IMR-90 (cell line): ENCODE data around the gene KMT2C. TPM values are rescaled to one million over a fixed set of nuclear protein-coding genes. Genes with fewer than 3 reads are reported as not detected.

Source experiments
- ATAC-seq: fragments of 200-7000 bp; cut with Tn5 transposase; 2 replicates; pipeline ENCODE4 v1.9.1; 2020; ENCODE audit warnings: low read depth, mild to moderate bottlenecking, moderate library complexity
- BruUV-seq: library from RNA; stranded (reverse); fragments of 400-500 nt; replicated peaks from 2 replicates; lab custom pipeline; 2021; lab: Mats Ljungman, UMichigan
- CTCF ChIA-PET: fragments of 300-600 bp; formaldehyde crosslinking; extraction: SDS; loops from one replicate; lab custom pipeline; 2021; ENCODE audit warnings: antibody characterized with exemption; lab: Yijun Ruan, JAX
- POLR2A ChIA-PET: fragments of 300-600 bp; sonication (Branson Sonifier 250); formaldehyde crosslinking; loops from one replicate; lab custom pipeline; 2022; ENCODE audit warnings: antibody characterized with exemption; ENCODE audit not compliant: unreplicated experiment; lab: Charles Lee
- DNase-seq: peaks from one replicate; pipeline ENCODE4 v3.0.0; 2013
- H2AFZ ChIP-seq: replicated peaks from 2 replicates; pipeline ENCODE3; 2013; ENCODE audit warnings: low read length, mild to moderate bottlenecking; ENCODE audit not compliant: poor library complexity
- H2AK5ac ChIP-seq: 2 replicates; pipeline ENCODE4 v1.6.1; 2013; ENCODE audit warnings: low read depth, low read length, inconsistent platforms
- H2AK9ac ChIP-seq: replicated peaks from 2 replicates; pipeline ENCODE3; 2013; ENCODE audit warnings: mild to moderate bottlenecking, low read depth, low read length, moderate library complexity; ENCODE audit not compliant: poor library complexity
- H2BK120ac ChIP-seq: 2 replicates; pipeline ENCODE4 v1.6.1; 2013; ENCODE audit warnings: low read depth, low read length, inconsistent platforms
- H2BK15ac ChIP-seq: 3 replicates; pipeline ENCODE4 v1.6.1; 2013; ENCODE audit warnings: low read depth, low read length, inconsistent platforms
- H2BK20ac ChIP-seq: 2 replicates; pipeline ENCODE4 v1.6.1; 2013; ENCODE audit warnings: low read depth, mild to moderate bottlenecking, inconsistent platforms, low read length, moderate library complexity
- H2BK5ac ChIP-seq: 2 replicates; pipeline ENCODE4 v1.6.1; 2013; ENCODE audit warnings: mild to moderate bottlenecking, low read depth, low read length, inconsistent platforms; ENCODE audit not compliant: poor library complexity, severe bottlenecking
- H3K14ac ChIP-seq: replicated peaks from 2 replicates; pipeline ENCODE4 v1.6.1; 2013; ENCODE audit warnings: low read depth, low read length, inconsistent platforms
- H3K18ac ChIP-seq: 2 replicates; pipeline ENCODE4 v1.6.1; 2013; ENCODE audit warnings: low read depth, low read length, control low read depth
- H3K23ac ChIP-seq: 2 replicates; pipeline ENCODE4 v1.6.1; 2013; ENCODE audit warnings: low read depth, low read length, inconsistent platforms
- H3K27ac ChIP-seq: 2 replicates; pipeline ENCODE4 v1.5.1; 2013; ENCODE audit warnings: mild to moderate bottlenecking, control low read depth, low read length; ENCODE audit not compliant: insufficient read depth
- H3K27me3 ChIP-seq: 2 replicates; pipeline ENCODE4 v1.6.1; 2013; ENCODE audit warnings: low read length; ENCODE audit not compliant: control insufficient read depth, insufficient read depth
- H3K36me3 ChIP-seq: 2 replicates; pipeline ENCODE4 v1.6.1; 2013; ENCODE audit warnings: low read length, mixed read lengths; ENCODE audit not compliant: control insufficient read depth, insufficient read depth
- H3K4ac ChIP-seq: 2 replicates; pipeline ENCODE4 v1.6.1; 2013; ENCODE audit warnings: low read depth, low read length, inconsistent platforms
- H3K4me1 ChIP-seq: 2 replicates; pipeline ENCODE4 v1.6.1; 2013; ENCODE audit warnings: low read length, mixed read lengths; ENCODE audit not compliant: control insufficient read depth, insufficient read depth
- H3K4me2 ChIP-seq: 2 replicates; pipeline ENCODE4 v1.6.1; 2013; ENCODE audit warnings: low read depth, mild to moderate bottlenecking, control low read depth, low read length, moderate library complexity
- H3K4me3 ChIP-seq: 2 replicates; pipeline ENCODE4 v1.5.1; 2013; ENCODE audit warnings: low read depth, mild to moderate bottlenecking, control low read depth, low read length, moderate library complexity; ENCODE audit not compliant: insufficient read depth
- H3K56ac ChIP-seq: 2 replicates; pipeline ENCODE4 v1.6.1; 2013; ENCODE audit warnings: low read length, inconsistent platforms; ENCODE audit not compliant: insufficient read depth; ENCODE audit errors: extremely low read depth
- H3K79me1 ChIP-seq, 2 experiments: 2 replicates each; pipeline ENCODE4 v1.6.1; 2013; ENCODE audit warnings: low read length in 2 of 2, inconsistent platforms in 1 of 2, low read depth in 1 of 2
- H3K9ac ChIP-seq: 2 replicates; pipeline ENCODE4 v1.6.1; 2013; ENCODE audit warnings: low read depth, low read length, control low read depth
- H3K9me1 ChIP-seq: 2 replicates; pipeline ENCODE4 v1.6.1; 2013; ENCODE audit warnings: low read length, inconsistent platforms; ENCODE audit not compliant: insufficient read depth
- H3K9me3 ChIP-seq: 2 replicates; pipeline ENCODE4 v1.6.1; 2013; ENCODE audit warnings: low read length; ENCODE audit not compliant: control insufficient read depth, insufficient read depth
- H4K20me1 ChIP-seq: 2 replicates; pipeline ENCODE4 v1.6.1; 2013; ENCODE audit warnings: low read length, inconsistent platforms; ENCODE audit not compliant: insufficient read depth
- H4K5ac ChIP-seq: 2 replicates; pipeline ENCODE4 v1.6.1; 2013; ENCODE audit warnings: mild to moderate bottlenecking, low read depth, low read length, control low read depth
- H4K8ac ChIP-seq, 2 experiments: 2 replicates each; pipeline ENCODE4 v1.6.1; 2013; ENCODE audit warnings: low read depth in 2 of 2, low read length in 2 of 2, control low read depth in 1 of 2, inconsistent platforms in 1 of 2
- H4K91ac ChIP-seq: 2 replicates; pipeline ENCODE4 v1.6.1; 2013; ENCODE audit warnings: low read depth, low read length, inconsistent platforms; ENCODE audit not compliant: insufficient read depth
- BHLHE40 ChIP-seq: fragments of 150-350 bp; IDR thresholded peaks from 2 replicates; pipeline ENCODE4 v1.6.1; 2016; ENCODE audit warnings: mild to moderate bottlenecking, low read depth, low read length
- CHD1 ChIP-seq: IDR thresholded peaks from 2 replicates; pipeline ENCODE4 v1.6.1; 2012; ENCODE audit warnings: low read depth, low read length, improper control_type of control experiment
- MAZ ChIP-seq: IDR thresholded peaks from 2 replicates; pipeline ENCODE4 v1.6.1; 2012; ENCODE audit warnings: low read depth, mild to moderate bottlenecking, low read length, improper control_type of control experiment, moderate library complexity, borderline replicate concordance
- POLR2A ChIP-seq: IDR thresholded peaks from 2 replicates; pipeline ENCODE4 v1.6.1; 2012; ENCODE audit warnings: mild to moderate bottlenecking, low read depth, low read length
- SMC3 ChIP-seq: fragments of 150-350 bp; IDR thresholded peaks from 2 replicates; pipeline ENCODE4 v1.6.1; 2016; ENCODE audit warnings: low read depth, mild to moderate bottlenecking, antibody characterized with exemption, low read length, moderate library complexity
- USF2 ChIP-seq: fragments of 150-350 bp; IDR thresholded peaks from 2 replicates; pipeline ENCODE4 v1.6.1; 2017; ENCODE audit warnings: mild to moderate bottlenecking, antibody characterized with exemption, low read length, low read depth
- WGBS, 2 experiments: methylation state at CpG; one replicate each; pipeline versions ENCODE4 v1.1.5 to v1.1.7; 2013; ENCODE audit warnings: missing lambda C conversion rate in 2 of 2; ENCODE audit not compliant: insufficient read length in 1 of 2; ENCODE audit errors: extremely low coverage in 2 of 2; 5-methylcytosine and 5-hydroxymethylcytosine counted together
- dilution Hi-C: fragments of 300-500 bp; cut with HindIII; formaldehyde crosslinking; loops from one replicate; pipeline ENCODE4 v1.14.3; 2018; ENCODE audit warnings: low sequenced_read_pairs; ENCODE audit not compliant: unreplicated experiment
- in situ Hi-C: fragments of 300-500 bp; cut with MboI; formaldehyde crosslinking; loops from 3 replicates; pipeline ENCODE4 v1.14.3; 2019; ENCODE audit warnings: low sequenced_read_pairs, inconsistent platforms, mixed read lengths
- intact Hi-C: fragments of 100-400 bp; cut with micrococcal nuclease; formaldehyde crosslinking; loops from 2 replicates; pipeline ENCODE4 v1.10.0; 2022
- polyA plus RNA-seq, 3 experiments: library from polyadenylated mRNA; depleted of rRNA; stranded (reverse); fragments of >200 nt; gene quantifications; 2 replicates each; pipeline ENCODE4 v1.2.3, GENCODE V29; 2012; ENCODE audit warnings: low replicate concordance in 1 of 3
- total RNA-seq: library from RNA; depleted of rRNA; stranded (reverse); fragments of >200 nt; gene quantifications from 2 replicates; pipeline ENCODE4 v1.2.3, GENCODE V29; 2012

KMT2C gene
- total and polyA plus RNA-seq, 2 of the 4 experiments (the other 2 are of a cell fraction), result 8.0 to 23.3 TPM

GRCh38 chr7:152105205-152105604, 330.6 kb downstream of the KMT2C start:
- TF ChIP-seq POLR2A (no peak), SMC3 (no peak), BHLHE40 (no peak), MAZ (no peak), CHD1 (no peak), USF2 (no peak)
- POLR2A ChIA-PET, result no interaction called here
- peaks cover 16% of the 10 kb centered on the region for H3K36me3 ChIP-seq
- H3K4me1 ChIP-seq, result peaks cover 4% of the 10 kb centered on the region; the same call in 1 of the 2 replicates
- H4K20me1 ChIP-seq, result no peaks in the 10 kb centered on the region
- CTCF ChIA-PET, result no interaction called here
- H3K4me3 ChIP-seq, result no peak overlapping the region
- no peak overlapping the region for H2AK5ac ChIP-seq
- DNase-seq, result no peak
- intact Hi-C loops (no loop called here), in situ Hi-C loops (no loop called here), dilution Hi-C loops (no loop called here)
- no peak overlapping the region for H3K23ac ChIP-seq
- no CpG with 5 or more reads among the region's 11 CpGs for WGBS, 2 experiments
- no peak overlapping the region for H3K14ac ChIP-seq
- no peaks in the 10 kb centered on the region for H3K27me3 ChIP-seq
- no peak overlapping the region for H2BK120ac ChIP-seq
- H3K9me1 ChIP-seq, result peaks cover 4% of the 10 kb centered on the region
- no peak overlapping the region for H3K4me2 ChIP-seq
- no peak overlapping the region for H4K5ac ChIP-seq
- H2BK15ac ChIP-seq, result no peak overlapping the region
- no peak overlapping the region for H3K56ac ChIP-seq
- H3K27ac ChIP-seq, result no peak overlapping the region
- no TSS peak for BruUV-seq
- H2AK9ac ChIP-seq, result no peak overlapping the region
- H3K9ac ChIP-seq, result no peak overlapping the region
- no peak overlapping the region for H2AFZ ChIP-seq
- no peak overlapping the region for H3K4ac ChIP-seq
- no peak overlapping the region for H3K18ac ChIP-seq
- H2BK20ac ChIP-seq, result no peak overlapping the region
- H3K9me3 ChIP-seq, result no peaks in the 10 kb centered on the region
- H4K91ac ChIP-seq, result no peak overlapping the region
- H2BK5ac ChIP-seq, result no peak overlapping the region
- ATAC-seq, result no peak
- H4K8ac ChIP-seq, result no peak overlapping the region
- 0 out of 4 replicates have a peak, but pooled peaks cover 0 to 3% of the 10 kb centered on the region in 2 experiments for H3K79me1 ChIP-seq
